ENCODE data around the gene SH2D1B. TPM values are rescaled to one million over a fixed set of nuclear protein-coding genes. Genes with fewer than 3 reads are reported as not detected.
A peak's percentile ranks its signal among the peaks of the same experiment; 100 is the strongest.
"Not testable (repeated sequence)": the region's sequence is repeated elsewhere in the genome, so short reads cannot be mapped to it uniquely, and the experiment has no call there.

Gene SH2D1B
- total RNA-seq, 1 experiment from 2014 or later = 0.04 TPM

- CTCF ChIA-PET = interaction anchor here (0.5 to 1.1 kb wide), 19 partner anchors 18 to 957 kb away, joined by 3 to 14 read pairs (median 4); partner anchors contain the start of gene C1orf226
- Histone ChIP-seq H4K20me1 (ENCODE audit: low read length) (no peaks in the 10 kb centered on the region), H3K9ac (ENCODE audit: low read length) (no peak overlapping the region), H3K4me3 (ENCODE audit: low read length) (no peak overlapping the region), H3K9me2 (replicated peaks; ENCODE audit: low read length) (no peaks in the 10 kb centered on the region), H3K4me2 (ENCODE audit: low read length) (no peak overlapping the region), H3K4me1 (ENCODE audit: insufficient read depth, low read length) (no peaks in the 10 kb centered on the region), H3K9me3 (ENCODE audit: low read length) (no peaks in the 10 kb centered on the region), H3K36me3 (ENCODE audit: low read depth, low read length) (no peaks in the 10 kb centered on the region), H3K27me3 (ENCODE audit: low read length) (no peaks in the 10 kb centered on the region), H3K79me2 (ENCODE audit: low read length) (no peaks in the 10 kb centered on the region), H3K27ac (ENCODE audit: low read length) (no peak overlapping the region), H2AFZ (ENCODE audit: low read length) (no peak overlapping the region), H3F3A (ENCODE audit: low read length, unreplicated experiment) (no peaks in the 10 kb centered on the region)
- intact Hi-C loops (cut with micrococcal nuclease) = loop anchor here (1.0 to 5.0 kb wide), 3 partner anchors 35 to 248 kb away; no protein-coding TSS in a partner anchor
- BruUV-seq (replicated peaks) = no TSS peak
- peak; percentile 75 for DNase-seq
- peak; percentile 70 for ATAC-seq
- POLR2A ChIA-PET (ENCODE audit: unreplicated experiment) = no interaction called here
- TF ChIP-seq EZH2phosphoT487 (IDR thresholded peaks at IDR 0.05; ENCODE audit: borderline replicate concordance, low read length) (no peak), CTCF (conservative IDR thresholded peaks at IDR 0.05; ENCODE audit: low read depth, low read length) (peak; percentile 92)
These were observed 54.2 kb downstream of the SH2D1B start for GRCh38 chr1:162357681-162358266.

- Histone ChIP-seq H3K4me2 (ENCODE audit: low read length) (no peak overlapping the region), H3K36me3 (ENCODE audit: low read depth, low read length) (no peaks in the 10 kb centered on the region), H3K9me3 (ENCODE audit: low read length) (no peaks in the 10 kb centered on the region), H3K27ac (ENCODE audit: low read length) (no peak overlapping the region), H2AFZ (ENCODE audit: low read length) (no peak overlapping the region), H3K9me2 (replicated peaks; ENCODE audit: low read length) (no peaks in the 10 kb centered on the region), H3K9ac (ENCODE audit: low read length) (no peak overlapping the region), H3K4me1 (ENCODE audit: insufficient read depth, low read length) (peaks cover 21% of the 10 kb centered on the region), H3F3A (ENCODE audit: low read length, unreplicated experiment) (no peaks in the 10 kb centered on the region), H3K79me2 (ENCODE audit: low read length) (no peaks in the 10 kb centered on the region), H4K20me1 (ENCODE audit: low read length) (no peaks in the 10 kb centered on the region), H3K4me3 (ENCODE audit: low read length) (no peak overlapping the region), H3K27me3 (ENCODE audit: low read length) (no peaks in the 10 kb centered on the region)
- ChIA-PET POLR2A (ENCODE audit: unreplicated experiment) (no interaction called here), CTCF (interaction anchor here (0.5 kb wide), 1 partner anchor 160 kb away, joined by 5 read pairs; no protein-coding TSS in a partner anchor)
- intact Hi-C loops (cut with micrococcal nuclease) = no loop called here
- no TSS peak for BruUV-seq (replicated peaks)
- ATAC-seq (no peak), DNase-seq (no peak)
- TF ChIP-seq EZH2phosphoT487 (IDR thresholded peaks at IDR 0.05; ENCODE audit: borderline replicate concordance, low read length) (no peak), EZH2 (IDR thresholded peaks at IDR 0.05; ENCODE audit: low read length, unreplicated experiment) (no peak), CTCF (conservative IDR thresholded peaks at IDR 0.05; ENCODE audit: low read depth, low read length) (no peak)
These were observed 58.2 kb downstream of the SH2D1B start for GRCh38 chr1:162353702-162354101.

- H3K4me3 ChIP-seq (ENCODE audit: low read length) = no peak overlapping the region
These were observed 58.9 kb downstream of the SH2D1B start for GRCh38 chr1:162353078-162353477.

GRCh38 chr1:162351874-162352273 lies 60.1 kb downstream of the SH2D1B start:
- CTCF ChIA-PET; DNase-seq; H3K9me2 ChIP-seq (replicated peaks; ENCODE audit: low read length); H2AFZ ChIP-seq (ENCODE audit: low read length); H3K4me3 ChIP-seq (ENCODE audit: low read length); BruUV-seq (replicated peaks); H3K9me3 ChIP-seq (ENCODE audit: low read length); H3K27ac ChIP-seq (ENCODE audit: low read length); H3K27me3 ChIP-seq (ENCODE audit: low read length); H3K36me3 ChIP-seq (ENCODE audit: low read depth, low read length); POLR2A ChIA-PET (ENCODE audit: unreplicated experiment); H3K4me2 ChIP-seq (ENCODE audit: low read length); ATAC-seq; H3K9ac ChIP-seq (ENCODE audit: low read length); H3K79me2 ChIP-seq (ENCODE audit: low read length); H4K20me1 ChIP-seq (ENCODE audit: low read length); H3F3A ChIP-seq (ENCODE audit: low read length, unreplicated experiment): not testable (repeated sequence)
- intact Hi-C loops (cut with micrococcal nuclease) = loop anchor here (2.0 kb wide), 1 partner anchor 49 kb away; no protein-coding TSS in a partner anchor
- H3K4me1 ChIP-seq (ENCODE audit: insufficient read depth, low read length) = peaks cover 21% of the 10 kb centered on the region

More at GRCh38 chr1:162353078-162353477, 58.9 kb downstream of the SH2D1B start:
- BruUV-seq (replicated peaks) = no TSS peak
- peaks cover 21% of the 10 kb centered on the region for H3K4me1 ChIP-seq (ENCODE audit: insufficient read depth, low read length)
- no peaks in the 10 kb centered on the region for H3K79me2 ChIP-seq (ENCODE audit: low read length)
- ChIA-PET CTCF (no interaction called here), POLR2A (ENCODE audit: unreplicated experiment) (no interaction called here)
- ATAC-seq = no peak
- no peaks in the 10 kb centered on the region for H3K36me3 ChIP-seq (ENCODE audit: low read depth, low read length)
- H3K9ac ChIP-seq (ENCODE audit: low read length) = no peak overlapping the region
- intact Hi-C loops (cut with micrococcal nuclease) = no loop called here
- TF ChIP-seq EZH2phosphoT487 (IDR thresholded peaks at IDR 0.05; ENCODE audit: borderline replicate concordance, low read length) = no peak
- no peak for TF ChIP-seq CTCF (conservative IDR thresholded peaks at IDR 0.05; ENCODE audit: low read depth, low read length)
- H3K4me2 ChIP-seq (ENCODE audit: low read length) = no peak overlapping the region
- no peak overlapping the region for H3K27ac ChIP-seq (ENCODE audit: low read length)
- DNase-seq = no peak
- no peak overlapping the region for H2AFZ ChIP-seq (ENCODE audit: low read length)
- no peaks in the 10 kb centered on the region for H4K20me1 ChIP-seq (ENCODE audit: low read length)
- H3F3A ChIP-seq (ENCODE audit: low read length, unreplicated experiment) = no peaks in the 10 kb centered on the region
- no peaks in the 10 kb centered on the region for H3K9me3 ChIP-seq (ENCODE audit: low read length)
- no peaks in the 10 kb centered on the region for H3K9me2 ChIP-seq (replicated peaks; ENCODE audit: low read length)
- H3K27me3 ChIP-seq (ENCODE audit: low read length) = no peaks in the 10 kb centered on the region
